GM12892 (cell line): ENCODE data around the gene KLHL18.
"Not testable (repeated sequence)": the region's sequence is repeated elsewhere in the genome, so short reads cannot be mapped to it uniquely, and the experiment has no call there.

Experiments used
- DNase-seq: peaks from one replicate; pipeline ENCODE4 v3.0.0; 2011; ENCODE audit not compliant: insufficient read length
- FAIRE-seq: peaks from 2 replicates; lab custom pipeline; 2011; peaks lifted over from hg19 to GRCh38; lab: Jason Lieb, UNC
- POLR2A ChIP-seq: IDR thresholded peaks from 2 replicates; pipeline ENCODE4 v1.6.1; 2011; ENCODE audit warnings: low read depth, low read length, control low read depth
- POLR2AphosphoS5 ChIP-seq: IDR thresholded peaks from 2 replicates; pipeline ENCODE4 v1.6.1; 2011; ENCODE audit warnings: low read depth, low read length, control low read depth
- TAF1 ChIP-seq: IDR thresholded peaks from 2 replicates; pipeline ENCODE4 v1.6.1; 2011; ENCODE audit warnings: low read depth, mild to moderate bottlenecking, control low read depth, low read length, borderline replicate concordance

KLHL18 gene

DNA sequence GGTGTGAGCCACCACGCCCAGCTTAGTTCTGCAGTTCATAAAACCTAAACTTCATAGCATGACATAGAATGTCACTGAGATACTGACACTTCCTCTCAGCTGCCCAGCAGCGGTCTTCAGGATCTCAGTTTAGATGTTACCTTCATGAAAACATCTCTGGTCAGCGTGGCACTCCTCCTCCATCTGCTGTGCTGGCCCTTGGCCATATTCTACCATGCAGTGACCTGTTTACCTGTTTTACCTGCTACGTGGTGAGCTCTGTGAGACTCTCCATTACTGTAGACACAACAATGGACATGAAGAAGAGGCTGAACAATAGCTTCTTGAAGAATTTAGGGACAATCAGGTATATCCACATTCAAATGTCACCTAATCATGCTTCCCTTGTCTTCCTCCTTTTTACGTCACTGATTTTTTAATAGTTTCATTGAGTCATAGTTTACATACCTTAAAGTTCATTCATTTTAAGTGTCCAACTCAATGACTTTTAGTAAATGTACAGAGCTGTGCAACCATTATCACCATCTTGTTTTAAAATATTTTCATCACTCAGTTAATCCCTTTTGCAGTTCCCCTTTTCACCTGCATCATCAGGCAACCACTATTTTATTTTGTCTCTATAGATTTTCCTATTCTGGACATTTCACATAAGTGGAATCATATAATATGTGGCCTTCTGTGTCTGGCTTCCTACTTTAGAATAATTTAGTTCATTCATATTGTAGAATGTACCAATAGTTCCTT lies 65.8 kb downstream of the KLHL18 start:
- TF ChIP-seq POLR2AphosphoS5 (no peak), TAF1 (no peak), POLR2A (no peak)
- DNase-seq: no peak
- FAIRE-seq: no peak

DNA sequence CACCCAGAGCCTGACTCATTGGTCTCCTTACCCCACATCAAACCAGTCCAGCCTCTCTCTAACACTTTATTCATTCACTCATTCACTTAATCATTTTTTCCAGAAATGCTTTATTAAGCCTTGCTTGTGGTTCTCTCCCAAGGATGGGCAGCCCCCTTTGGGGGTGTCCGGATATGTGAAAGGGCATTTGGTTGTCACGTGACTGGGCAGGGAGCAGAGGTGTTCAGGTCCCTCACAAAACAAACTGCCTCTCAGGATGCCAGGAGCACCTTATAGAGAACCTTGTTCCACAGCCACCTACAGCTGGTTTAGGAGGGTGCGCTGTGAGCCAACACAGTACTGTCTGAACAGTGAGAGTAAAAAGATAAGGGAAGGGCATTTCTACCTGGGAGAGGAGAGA lies 72.3 kb downstream of the KLHL18 start:
- TF ChIP-seq POLR2AphosphoS5 (no peak), POLR2A (no peak), TAF1 (no peak)
- FAIRE-seq: no peak
- no peak for DNase-seq

DNA sequence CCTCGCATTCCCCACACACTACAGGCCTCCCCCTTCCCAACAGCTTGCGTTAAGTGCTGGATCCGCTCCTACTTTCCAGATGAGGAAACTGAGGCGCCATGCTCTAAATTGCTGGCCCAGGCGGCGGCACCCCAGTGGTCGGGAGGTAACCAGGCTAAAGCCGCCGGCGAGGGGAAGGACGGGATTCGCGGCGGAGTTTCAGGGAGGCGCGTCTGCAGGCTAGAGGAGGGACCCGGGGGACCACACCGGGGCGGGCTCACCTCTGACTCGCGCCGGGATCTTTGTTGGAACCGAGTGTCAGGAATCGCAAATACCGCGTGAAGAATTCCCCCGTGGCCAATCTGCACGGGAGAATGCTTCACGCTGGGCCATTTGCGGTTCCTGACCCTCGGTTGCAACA lies 73.5 kb downstream of the KLHL18 start:
- FAIRE-seq: no peak

DNA sequence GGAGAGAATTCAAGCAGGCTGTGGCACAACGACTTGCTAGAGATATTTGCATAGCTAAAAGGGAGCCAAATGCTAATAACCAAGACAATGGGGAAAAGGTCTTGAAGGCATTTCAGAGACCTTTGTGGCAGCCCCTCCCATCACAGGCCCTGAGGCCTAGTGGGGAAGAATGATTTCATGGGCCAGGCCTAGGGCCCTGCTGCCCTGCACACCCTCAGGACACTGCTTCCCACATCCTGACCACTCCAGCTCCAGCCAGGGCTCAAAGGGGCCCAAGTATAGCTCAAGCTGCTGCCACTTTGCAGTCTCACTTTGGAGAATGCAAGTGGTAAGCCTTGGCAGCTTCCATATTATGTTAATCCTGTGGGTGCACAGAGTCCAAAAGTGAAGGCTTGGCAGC lies 76.6 kb downstream of the KLHL18 start:
- FAIRE-seq (no peak), DNase-seq (no peak)
- TF ChIP-seq TAF1 (no peak), POLR2A (no peak), POLR2AphosphoS5 (no peak)

More for the DNA sequence above, 73.5 kb downstream of the KLHL18 start:
- DNase-seq: no peak
- TF ChIP-seq POLR2AphosphoS5 (no peak), TAF1 (no peak), POLR2A (no peak)

DNA sequence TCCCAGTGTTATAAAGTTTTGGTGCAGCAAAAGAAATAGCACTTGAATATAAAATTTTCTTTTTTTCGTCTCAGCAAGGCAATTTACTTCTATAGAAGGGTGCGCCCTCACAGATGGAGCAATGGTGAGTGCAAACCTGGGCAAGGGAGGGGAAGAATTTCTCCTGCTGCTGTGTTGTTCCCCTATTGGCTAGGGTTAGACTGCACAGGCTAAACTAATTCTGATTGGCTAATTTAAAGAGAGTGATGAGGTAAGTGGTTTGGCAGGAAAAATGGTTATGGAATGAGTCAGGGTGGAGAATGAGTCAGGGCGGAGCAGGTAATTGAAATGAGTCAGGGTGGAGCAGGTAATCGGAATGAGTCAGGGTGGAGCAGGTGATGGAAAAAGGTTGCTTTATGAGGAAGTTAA lies 77.4 kb downstream of the KLHL18 start:
- FAIRE-seq, DNase-seq: not testable (repeated sequence)

DNA sequence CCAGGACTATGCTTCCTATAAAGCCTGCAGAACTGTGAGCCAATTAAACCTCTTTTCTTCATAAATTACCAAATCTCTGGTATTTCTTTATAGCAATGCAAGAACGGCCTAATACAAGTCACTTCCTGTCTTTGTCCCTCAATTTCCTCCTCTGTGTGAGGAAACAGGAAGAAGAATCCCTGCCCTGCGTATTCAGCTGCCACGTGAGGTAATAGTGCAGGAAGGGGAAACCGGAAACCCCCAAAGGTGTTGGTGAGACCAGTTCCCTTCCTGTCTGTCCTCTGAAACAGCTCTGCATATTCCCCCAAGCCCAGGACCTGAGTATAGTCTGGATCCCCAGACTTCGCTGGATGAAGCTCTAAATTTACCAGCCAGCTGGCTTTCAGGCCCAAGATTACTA lies 80.0 kb downstream of the KLHL18 start:
- DNase-seq: no peak
- no peak for FAIRE-seq
- TF ChIP-seq POLR2A: no peak
- TF ChIP-seq POLR2AphosphoS5: no peak
- TF ChIP-seq TAF1: no peak

DNA sequence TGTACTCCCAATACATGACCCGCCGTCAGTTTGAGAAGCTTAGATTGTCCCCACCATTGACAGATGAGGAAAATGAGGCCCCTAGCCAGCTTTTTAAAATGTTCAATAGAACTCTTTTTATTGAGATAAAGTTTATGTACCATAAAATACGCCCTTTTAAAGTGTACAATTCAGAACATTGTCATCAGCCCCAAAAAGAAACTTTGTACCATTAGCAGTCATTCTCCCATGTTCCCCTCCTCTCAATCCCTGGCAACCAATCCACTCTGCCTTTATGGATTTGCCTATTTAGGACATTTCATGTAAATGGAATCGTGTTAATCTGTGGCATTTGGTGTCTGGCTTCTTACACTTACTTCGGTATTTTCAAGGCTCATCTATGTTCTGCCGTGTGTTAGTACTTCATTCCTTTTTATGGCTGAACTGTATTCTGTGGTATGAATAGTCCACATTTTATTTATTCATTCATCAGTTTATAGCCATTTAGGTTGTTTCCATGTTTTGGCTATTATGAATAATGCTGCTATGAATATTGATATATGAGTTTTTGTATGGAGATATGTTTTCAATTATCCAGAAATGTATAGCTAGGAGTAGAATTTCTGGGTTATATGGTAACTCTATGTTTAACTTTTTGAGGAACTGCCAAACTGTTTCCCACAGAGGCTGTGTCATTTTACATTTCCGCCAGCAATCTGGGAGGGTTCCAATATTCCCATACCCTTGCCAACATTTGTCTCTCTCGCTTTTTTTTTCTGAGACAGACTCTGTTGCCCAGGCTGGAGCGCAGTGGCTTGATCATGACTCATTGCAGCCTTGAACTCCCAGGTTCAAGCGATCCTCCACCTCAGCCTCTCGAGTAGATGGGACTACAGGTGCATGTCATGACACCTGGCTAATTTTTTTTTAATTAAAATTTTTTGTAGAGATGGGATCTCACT lies 82.7 kb downstream of the KLHL18 start:
- DNase-seq: no peak
- no peak for TF ChIP-seq TAF1
- no peak for TF ChIP-seq POLR2A
- no peak for TF ChIP-seq POLR2AphosphoS5
- no peak for FAIRE-seq

DNA sequence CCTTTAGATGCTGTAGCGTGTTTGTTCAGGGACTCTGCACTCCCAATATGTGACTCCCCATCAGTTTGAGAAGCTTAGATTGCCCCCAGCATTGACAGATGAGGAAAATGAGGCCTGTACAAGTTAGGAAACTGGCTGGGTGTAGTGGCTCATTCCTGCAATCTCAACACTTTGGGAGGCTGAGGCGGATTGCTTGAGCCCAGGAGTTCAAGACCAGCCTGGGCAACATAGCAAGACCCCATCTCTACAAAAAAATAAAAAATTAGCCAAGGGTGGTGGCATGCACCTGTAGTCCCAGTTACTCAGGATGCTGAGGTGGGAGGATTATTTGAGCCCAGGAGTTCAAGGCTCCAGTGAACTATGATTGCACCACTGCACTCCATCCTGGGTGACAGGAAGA lies 84.1 kb downstream of the KLHL18 start:
- FAIRE-seq (no peak), DNase-seq (no peak)
- TF ChIP-seq POLR2AphosphoS5 (no peak), POLR2A (no peak), TAF1 (no peak)

DNA sequence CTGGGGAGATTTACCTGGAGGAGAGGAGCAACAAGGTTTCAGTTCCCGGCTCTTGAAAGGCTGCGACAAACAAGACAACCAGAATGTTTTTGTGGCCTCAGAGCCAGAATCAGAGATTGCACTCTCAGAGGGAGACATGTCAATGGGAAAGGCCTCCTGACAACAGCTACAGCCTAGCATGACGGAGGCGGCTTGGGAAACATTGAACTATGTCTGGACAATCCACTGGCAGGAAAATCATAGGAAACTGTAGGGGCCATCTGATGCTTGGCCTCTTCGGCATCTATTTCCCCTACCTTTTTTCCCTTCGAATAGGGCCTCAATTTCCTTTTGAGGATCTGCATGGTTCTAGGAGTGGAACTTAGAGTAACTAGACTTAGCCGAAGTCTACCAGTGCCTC lies 84.9 kb downstream of the KLHL18 start:
- no peak for FAIRE-seq
- TF ChIP-seq POLR2A: no peak
- TF ChIP-seq TAF1: no peak
- TF ChIP-seq POLR2AphosphoS5: no peak
- DNase-seq: no peak

DNA sequence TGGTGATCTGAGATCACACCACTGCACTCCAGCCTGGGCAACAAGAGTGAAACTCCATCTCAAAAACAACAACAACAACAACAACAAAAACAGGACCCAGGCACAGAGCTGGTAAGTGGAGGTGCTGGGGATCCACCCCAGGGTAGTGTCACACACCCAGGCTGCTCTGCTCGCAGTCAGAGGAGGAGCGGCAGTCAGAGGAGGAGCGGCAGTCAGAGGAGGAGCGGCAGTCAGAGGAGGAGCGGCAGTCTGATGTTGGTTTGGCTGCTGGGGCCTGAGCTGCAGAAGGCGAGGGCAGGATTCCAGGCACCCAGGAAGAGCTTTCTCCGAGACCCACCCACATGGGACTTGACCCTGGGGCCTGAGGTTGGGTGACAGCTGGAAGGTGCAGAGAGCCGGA lies 87.3 kb downstream of the KLHL18 start:
- DNase-seq, FAIRE-seq: not testable (repeated sequence)

DNA sequence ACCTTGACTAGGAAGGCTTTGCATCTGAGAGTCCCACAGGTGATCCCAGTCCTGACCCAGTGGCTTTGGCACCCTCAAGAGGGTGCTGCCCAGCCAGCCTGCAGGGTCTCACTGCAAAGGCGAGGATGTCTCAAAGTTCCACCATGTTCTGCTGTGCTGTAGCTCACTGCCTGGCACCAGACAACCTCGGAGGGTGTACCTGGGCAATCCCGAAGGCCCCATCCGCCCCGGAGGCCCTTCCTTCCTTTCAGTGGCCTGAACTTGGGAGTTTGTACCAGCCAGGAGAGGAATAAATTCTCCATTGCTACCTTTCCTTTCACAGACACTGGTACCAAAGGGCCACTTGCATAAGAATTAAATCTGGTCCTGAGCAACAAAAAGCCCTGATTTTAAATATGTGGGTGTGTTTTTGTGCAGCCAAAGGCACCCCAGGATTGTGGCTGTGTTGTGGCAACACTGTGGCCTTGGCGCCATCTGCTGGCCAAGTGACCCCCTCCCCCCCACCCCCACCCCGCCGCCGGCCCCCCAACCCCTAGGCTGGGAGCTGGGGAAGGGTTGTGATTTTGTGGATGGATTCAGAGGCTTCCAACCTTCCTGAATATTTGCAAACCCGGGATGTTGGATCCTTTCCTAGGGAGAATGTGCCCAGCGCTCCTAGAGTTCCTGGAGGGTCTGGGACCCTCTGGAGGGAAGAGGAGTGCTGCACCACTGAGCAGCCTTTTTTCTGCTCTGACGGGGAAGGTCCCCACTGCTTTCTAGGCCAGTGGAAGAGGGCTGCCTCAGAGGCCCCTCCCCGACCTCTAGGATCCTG lies 88.3 kb downstream of the KLHL18 start:
- DNase-seq (peak; percentile 61), FAIRE-seq (peak; percentile 38)
- TF ChIP-seq TAF1 (no peak), POLR2A (no peak), POLR2AphosphoS5 (no peak)
